GM12878 (cell line): ENCODE measurements around the gene RAC3. TPM values are rescaled to one million over a fixed set of nuclear protein-coding genes. Genes with fewer than 3 reads are reported as not detected.

Experiments
- ATAC-seq: fragments of 200-7000 bp; cut with Tn5 transposase; 3 replicates; pipeline ENCODE4 v1.9.1; 2020; ENCODE audit warnings: mild to moderate bottlenecking, moderate library complexity
- BruUV-seq: library from RNA; stranded (reverse); fragments of 400-500 nt; replicated peaks from 2 replicates; lab custom pipeline; 2021; lab: Mats Ljungman, UMichigan
- CTCF ChIA-PET: fragments of 300-600 bp; sonication (Branson Sonifier 250); formaldehyde crosslinking; extraction: SDS; loops from one replicate; lab custom pipeline; 2021; ENCODE audit warnings: inconsistent platforms; lab: Yijun Ruan, JAX
- POLR2A ChIA-PET: fragments of 350-600 bp; formaldehyde crosslinking; extraction: SDS; loops from one replicate; lab custom pipeline; 2021; ENCODE audit warnings: inconsistent platforms; lab: Charles Lee
- RAD21 ChIA-PET: fragments of 300-600 bp; sonication (Branson Sonifier 250); formaldehyde crosslinking; loops from one replicate; lab custom pipeline; 2023; ENCODE audit warnings: antibody characterized with exemption; ENCODE audit not compliant: unreplicated experiment; lab: Charles Lee
- SMC1A ChIA-PET: fragments of 300-600 bp; sonication (Branson Sonifier 250); formaldehyde crosslinking; loops from one replicate; lab custom pipeline; 2023; ENCODE audit not compliant: unreplicated experiment, uncharacterized antibody; lab: Charles Lee
- DNase-seq: peaks from one replicate; pipeline ENCODE4 v3.0.0-alpha.2; 2011; ENCODE audit warnings: low read depth, low spot score
- FAIRE-seq: peaks from 3 replicates; lab custom pipeline; 2011; peaks lifted over from hg19 to GRCh38; lab: Jason Lieb, UNC
- H2AFZ ChIP-seq: 2 replicates; pipeline ENCODE4 v1.6.0; 2011; ENCODE audit warnings: low read depth, low read length, control low read depth; ENCODE audit not compliant: control insufficient read depth
- H3K27ac ChIP-seq: 2 replicates; pipeline ENCODE4 v1.5.1; 2011; ENCODE audit warnings: control low read depth; ENCODE audit not compliant: control insufficient read depth, insufficient read depth
- H3K27me3 ChIP-seq, 2 experiments: replicated peaks in 1 of 2; 2 replicates each; pipeline versions ENCODE4 v1.6.0 to v1.6.1; 2011; ENCODE audit warnings: low read length in 1 of 2; ENCODE audit not compliant: control insufficient read depth in 2 of 2, insufficient read depth in 2 of 2
- H3K36me3 ChIP-seq, 2 experiments: 2 replicates each; pipeline ENCODE4 v1.5.1; 2011; ENCODE audit warnings: low read length in 1 of 2; ENCODE audit not compliant: control insufficient read depth in 2 of 2, insufficient read depth in 2 of 2
- H3K4me1 ChIP-seq: 2 replicates; pipeline ENCODE4 v1.6.1; 2011; ENCODE audit warnings: mild to moderate bottlenecking, low read length, moderate library complexity, mixed read lengths; ENCODE audit not compliant: control insufficient read depth, insufficient read depth
- H3K4me2 ChIP-seq: 2 replicates; pipeline ENCODE4 v1.6.0; 2011; ENCODE audit warnings: control low read depth; ENCODE audit not compliant: control insufficient read depth, insufficient read depth
- H3K4me3 ChIP-seq: fragments of 200-600 bp; sonication (generic); 2 replicates; pipeline ENCODE4 v1.5.1; 2016
- H3K79me2 ChIP-seq: 2 replicates; pipeline ENCODE4 v1.6.0; 2011; ENCODE audit warnings: low read length; ENCODE audit not compliant: control insufficient read depth, insufficient read depth
- H3K9ac ChIP-seq: 2 replicates; pipeline ENCODE4 v1.8.0; 2011; ENCODE audit warnings: low read length, control low read depth, mixed read lengths; ENCODE audit not compliant: control insufficient read depth, insufficient read depth
- H3K9me3 ChIP-seq: replicated peaks from 3 replicates; pipeline ENCODE4 v1.5.1; 2011; ENCODE audit warnings: mild to moderate bottlenecking, low read length; ENCODE audit not compliant: control insufficient read depth, insufficient read depth
- H4K20me1 ChIP-seq: 2 replicates; pipeline ENCODE4 v1.6.0; 2011; ENCODE audit not compliant: control insufficient read depth, insufficient read depth
- BACH1 ChIP-seq: fragments of 450-650 bp; IDR thresholded peaks from 2 replicates; pipeline ENCODE4 v1.6.1; 2017; ENCODE audit warnings: mild to moderate bottlenecking, borderline replicate concordance
- BRCA1 ChIP-seq: IDR thresholded peaks from 2 replicates; pipeline ENCODE4 v1.6.1; 2011; ENCODE audit warnings: low read depth, low read length, improper control_type of control experiment
- CBX3 ChIP-seq: fragments of 200-600 bp; sonication (generic); IDR thresholded peaks from 2 replicates; pipeline ENCODE4 v1.6.1; 2016; ENCODE audit warnings: low read depth, borderline replicate concordance
- DPF2 ChIP-seq: fragments of 450-650 bp; IDR thresholded peaks from 2 replicates; pipeline ENCODE4 v1.6.1; 2017; ENCODE audit warnings: mild to moderate bottlenecking
- ESRRA ChIP-seq: IDR thresholded peaks from 2 replicates; pipeline ENCODE4 v1.6.1; 2012; ENCODE audit warnings: mild to moderate bottlenecking, low read length, improper control_type of control experiment
- LARP7 ChIP-seq: fragments of 450-650 bp; IDR thresholded peaks from 2 replicates; pipeline ENCODE4 v1.6.1; 2017; ENCODE audit warnings: mild to moderate bottlenecking
- MYC ChIP-seq: IDR thresholded peaks from 2 replicates; pipeline ENCODE4 v1.6.1; 2011; ENCODE audit warnings: mild to moderate bottlenecking, low read length, moderate library complexity, inconsistent platforms; ENCODE audit not compliant: insufficient read depth, insufficient replicate concordance, insufficient read length, severe bottlenecking
- NRF1 ChIP-seq: conservative IDR thresholded peaks from 2 replicates; pipeline ENCODE4 v1.6.1; 2011; ENCODE audit warnings: mild to moderate bottlenecking, low read depth, low read length, improper control_type of control experiment
- PAX5 ChIP-seq: IDR thresholded peaks from 2 replicates; pipeline ENCODE4 v1.6.1; 2011; ENCODE audit warnings: low read depth, low read length, borderline replicate concordance
- PML ChIP-seq: IDR thresholded peaks from 2 replicates; pipeline ENCODE4 v1.6.1; 2012; ENCODE audit warnings: low read length, inconsistent platforms
- POU2F2 ChIP-seq: IDR thresholded peaks from 3 replicates; pipeline ENCODE4 v1.6.1; 2011; ENCODE audit warnings: low read depth, mild to moderate bottlenecking, low read length, borderline replicate concordance
- RFX5 ChIP-seq: IDR thresholded peaks from 2 replicates; pipeline ENCODE4 v1.6.1; 2011; ENCODE audit warnings: low read depth, low read length, improper control_type of control experiment
- SUPT20H ChIP-seq: IDR thresholded peaks from 2 replicates; pipeline ENCODE4 v1.6.1; 2011; ENCODE audit warnings: low read depth, mild to moderate bottlenecking, low read length, moderate library complexity, borderline replicate concordance; ENCODE audit not compliant: control insufficient read depth
- TBL1XR1 ChIP-seq: IDR thresholded peaks from 2 replicates; pipeline ENCODE4 v1.6.1; 2012; ENCODE audit warnings: low read depth, low read length, improper control_type of control experiment
- YY1 ChIP-seq: IDR thresholded peaks from 2 replicates; pipeline ENCODE4 v1.6.1; 2011; ENCODE audit warnings: low read depth, mild to moderate bottlenecking, low read length
- ZNF384 ChIP-seq: IDR thresholded peaks from 2 replicates; pipeline ENCODE4 v1.6.1; 2012; ENCODE audit warnings: low read depth, mild to moderate bottlenecking, low read length, improper control_type of control experiment, borderline replicate concordance
- ZNF622 ChIP-seq: fragments of 450-650 bp; IDR thresholded peaks from 2 replicates; pipeline ENCODE4 v1.6.1; 2017; ENCODE audit warnings: mild to moderate bottlenecking, inconsistent platforms
- WGBS: methylation state at CpG from one replicate; pipeline ENCODE4 v1.1.6; 2016; ENCODE audit warnings: low lambda C conversion rate; ENCODE audit not compliant: insufficient replicate concordance, insufficient coverage; ENCODE audit errors: missing lambda C conversion rate; 5-methylcytosine and 5-hydroxymethylcytosine counted together
- in situ Hi-C: fragments of 300-500 bp; cut with MboI; formaldehyde crosslinking; loops from 9 replicates; pipeline ENCODE4 v1.14.3; 2018; ENCODE audit warnings: mixed read lengths
- intact Hi-C: fragments of 100-400 bp; cut with micrococcal nuclease; formaldehyde crosslinking; loops from one replicate; pipeline ENCODE4 v1.14.2; 2022; ENCODE audit not compliant: unreplicated experiment
- polyA plus RNA-seq, 11 experiments: library from polyadenylated mRNA; depleted of rRNA in 4 of 11; unstranded in 6 of 11; stranded (reverse) in 5 of 11; fragments of >200 nt; fragmentation: Nextera tagmentation in 4 of 11; fragmentation: Illumina TruSeq in 1 of 11; extraction: Ambion mirVana in 4 of 11; extraction: Trizol in 1 of 11; gene quantifications; 1 replicate in 1 of 11; 2 replicates in 10 of 11; pipeline versions ENCODE4 v1.2.1 to v1.2.3, GENCODE V29; 2011 to 2016; ENCODE audit warnings: inconsistent platforms in 2 of 11, missing spikeins in 2 of 11, low read depth in 1 of 11
- total RNA-seq, 4 experiments: library from RNA; depleted of rRNA in 3 of 4; stranded (reverse); fragments of >200 nt in 3 of 4; fragmentation: Illumina TruSeq in 1 of 4; extraction: Trizol in 1 of 4; gene quantifications; 2 replicates each; pipeline versions ENCODE4 v1.2.1 to v1.2.3, GENCODE V29; 2013 to 2021
- TF ChIP-seq, protein P1 (sequence below): fragments of 450-650 bp; IDR thresholded peaks from 2 replicates; pipeline ENCODE4 v1.6.1; 2016; ENCODE audit warnings: mild to moderate bottlenecking, moderate library complexity, borderline replicate concordance
- TF ChIP-seq, protein P2 (sequence below), 3 experiments: IDR thresholded peaks in 2 of 3; conservative IDR thresholded peaks in 1 of 3; 2 replicates each; pipeline ENCODE4 v1.5.1; 2011; ENCODE audit warnings: low read depth in 3 of 3, low read length in 3 of 3, mild to moderate bottlenecking in 3 of 3, control low read depth in 2 of 3, moderate library complexity in 2 of 3, inconsistent platforms in 1 of 3, mixed read lengths in 1 of 3; ENCODE audit not compliant: control insufficient read depth in 2 of 3, insufficient read depth in 1 of 3; ENCODE audit errors: extremely low read depth in 1 of 3

Gene RAC3
- total and polyA plus RNA-seq, 10 of the 15 experiments (the other 5 are each of a cell fraction or from before 2014, with no cell fraction given), result 0.11 to 32.9 (median 6.7) TPM

DNA sequence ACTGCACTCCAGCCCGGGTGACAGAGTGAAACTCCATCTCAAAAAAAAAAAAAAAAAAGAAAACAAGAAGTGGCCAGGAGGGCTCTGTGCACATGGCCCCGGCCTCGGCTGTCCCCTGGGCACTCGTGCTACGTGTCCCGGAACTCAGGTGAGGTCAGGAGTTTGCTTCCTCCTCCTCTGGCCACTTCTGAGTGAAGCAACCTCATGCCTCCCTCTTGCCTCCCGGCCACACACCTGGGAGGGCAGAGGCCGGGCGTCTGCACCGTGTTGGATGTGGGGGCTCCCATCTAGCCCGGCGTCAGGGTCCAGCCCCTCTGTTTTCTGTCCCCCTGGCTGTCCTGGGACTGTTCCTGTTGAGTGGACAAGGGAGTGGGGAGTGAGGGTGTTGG, 31.9 kb upstream of the RAC3 start:
- TF ChIP-seq POU2F2 (no peak), MYC (no peak), SUPT20H (no peak), CBX3 (no peak), PAX5 (no peak), ZNF384 (no peak), TBL1XR1 (no peak), PML (no peak), ZNF622 (no peak), YY1 (no peak), NRF1 (no peak), ESRRA (no peak), DPF2 (no peak), BRCA1 (no peak), LARP7 (no peak), RFX5 (no peak), BACH1 (no peak)
- TF ChIP-seq, protein P1, sequence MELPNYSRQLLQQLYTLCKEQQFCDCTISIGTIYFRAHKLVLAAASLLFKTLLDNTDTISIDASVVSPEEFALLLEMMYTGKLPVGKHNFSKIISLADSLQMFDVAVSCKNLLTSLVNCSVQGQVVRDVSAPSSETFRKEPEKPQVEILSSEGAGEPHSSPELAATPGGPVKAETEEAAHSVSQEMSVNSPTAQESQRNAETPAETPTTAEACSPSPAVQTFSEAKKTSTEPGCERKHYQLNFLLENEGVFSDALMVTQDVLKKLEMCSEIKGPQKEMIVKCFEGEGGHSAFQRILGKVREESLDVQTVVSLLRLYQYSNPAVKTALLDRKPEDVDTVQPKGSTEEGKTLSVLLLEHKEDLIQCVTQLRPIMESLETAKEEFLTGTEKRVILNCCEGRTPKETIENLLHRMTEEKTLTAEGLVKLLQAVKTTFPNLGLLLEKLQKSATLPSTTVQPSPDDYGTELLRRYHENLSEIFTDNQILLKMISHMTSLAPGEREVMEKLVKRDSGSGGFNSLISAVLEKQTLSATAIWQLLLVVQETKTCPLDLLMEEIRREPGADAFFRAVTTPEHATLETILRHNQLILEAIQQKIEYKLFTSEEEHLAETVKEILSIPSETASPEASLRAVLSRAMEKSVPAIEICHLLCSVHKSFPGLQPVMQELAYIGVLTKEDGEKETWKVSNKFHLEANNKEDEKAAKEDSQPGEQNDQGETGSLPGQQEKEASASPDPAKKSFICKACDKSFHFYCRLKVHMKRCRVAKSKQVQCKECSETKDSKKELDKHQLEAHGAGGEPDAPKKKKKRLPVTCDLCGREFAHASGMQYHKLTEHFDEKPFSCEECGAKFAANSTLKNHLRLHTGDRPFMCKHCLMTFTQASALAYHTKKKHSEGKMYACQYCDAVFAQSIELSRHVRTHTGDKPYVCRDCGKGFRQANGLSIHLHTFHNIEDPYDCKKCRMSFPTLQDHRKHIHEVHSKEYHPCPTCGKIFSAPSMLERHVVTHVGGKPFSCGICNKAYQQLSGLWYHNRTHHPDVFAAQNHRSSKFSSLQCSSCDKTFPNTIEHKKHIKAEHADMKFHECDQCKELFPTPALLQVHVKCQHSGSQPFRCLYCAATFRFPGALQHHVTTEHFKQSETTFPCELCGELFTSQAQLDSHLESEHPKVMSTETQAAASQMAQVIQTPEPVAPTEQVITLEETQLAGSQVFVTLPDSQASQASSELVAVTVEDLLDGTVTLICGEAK, result no peak
- TF ChIP-seq, protein P2, sequence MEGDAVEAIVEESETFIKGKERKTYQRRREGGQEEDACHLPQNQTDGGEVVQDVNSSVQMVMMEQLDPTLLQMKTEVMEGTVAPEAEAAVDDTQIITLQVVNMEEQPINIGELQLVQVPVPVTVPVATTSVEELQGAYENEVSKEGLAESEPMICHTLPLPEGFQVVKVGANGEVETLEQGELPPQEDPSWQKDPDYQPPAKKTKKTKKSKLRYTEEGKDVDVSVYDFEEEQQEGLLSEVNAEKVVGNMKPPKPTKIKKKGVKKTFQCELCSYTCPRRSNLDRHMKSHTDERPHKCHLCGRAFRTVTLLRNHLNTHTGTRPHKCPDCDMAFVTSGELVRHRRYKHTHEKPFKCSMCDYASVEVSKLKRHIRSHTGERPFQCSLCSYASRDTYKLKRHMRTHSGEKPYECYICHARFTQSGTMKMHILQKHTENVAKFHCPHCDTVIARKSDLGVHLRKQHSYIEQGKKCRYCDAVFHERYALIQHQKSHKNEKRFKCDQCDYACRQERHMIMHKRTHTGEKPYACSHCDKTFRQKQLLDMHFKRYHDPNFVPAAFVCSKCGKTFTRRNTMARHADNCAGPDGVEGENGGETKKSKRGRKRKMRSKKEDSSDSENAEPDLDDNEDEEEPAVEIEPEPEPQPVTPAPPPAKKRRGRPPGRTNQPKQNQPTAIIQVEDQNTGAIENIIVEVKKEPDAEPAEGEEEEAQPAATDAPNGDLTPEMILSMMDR (IDR thresholded peaks at IDR 0.05 in 2 of 3, conservative IDR thresholded peaks at IDR 0.05 in 1 of 3; ENCODE audit: control insufficient read depth in 2 of 3, extremely low read depth in 1 of 3, insufficient read depth in 1 of 3, low read depth in 3 of 3, low read length in 3 of 3), result no peak
- ChIA-PET SMC1A (no interaction called here), CTCF (no interaction called here), POLR2A (no interaction called here), RAD21 (no interaction called here)
- intact Hi-C loops (no loop called here), in situ Hi-C loops (no loop called here)
- H3K4me2 ChIP-seq, result no peak overlapping the region
- H3K36me3 ChIP-seq, result peaks cover 0 to 3% of the 10 kb centered on the region in 2 experiments; a peak in 3 of 4 replicates
- no peak overlapping the region for H3K9ac ChIP-seq
- no peaks in the 10 kb centered on the region for H3K27me3 ChIP-seq
- no peaks in the 10 kb centered on the region for H3K4me1 ChIP-seq
- no peak overlapping the region for H3K4me3 ChIP-seq
- H3K27ac ChIP-seq, result no peak overlapping the region
- no peak for ATAC-seq
- no peak for DNase-seq
- H3K9me3 ChIP-seq, result no peaks in the 10 kb centered on the region
- no peak overlapping the region for H2AFZ ChIP-seq
- no peaks in the 10 kb centered on the region for H3K79me2 ChIP-seq
- H4K20me1 ChIP-seq, result no peaks in the 10 kb centered on the region
- no TSS peak for BruUV-seq
- 77% methylated on average over 11 of the region's 12 CpGs for WGBS
- no peak for FAIRE-seq
